CD14-positive monocyte (primary cell): ENCODE measurements around the gene LDHB. TPM values are rescaled to one million over a fixed set of nuclear protein-coding genes. Genes with fewer than 3 reads are reported as not detected.

Source experiments
- DNase-seq, 3 donors: peaks; one replicate each; pipeline ENCODE4 v3.0.0-alpha.2; 2011 to 2022
- H2AFZ ChIP-seq: 2 replicates; pipeline ENCODE4 v1.6.0; 2012; ENCODE audit warnings: mild to moderate bottlenecking, low read depth, low read length, inconsistent platforms; ENCODE audit not compliant: insufficient read depth, poor library complexity, severe bottlenecking
- H3K27ac ChIP-seq, 2 donors: 1 replicate in 1 of 2; 2 replicates in 1 of 2; pipeline ENCODE4 v1.5.1; 2012 to 2013; ENCODE audit warnings: low read length in 2 of 2, control low read depth in 1 of 2, inconsistent platforms in 1 of 2, low read depth in 1 of 2, mild to moderate bottlenecking in 1 of 2
- H3K27me3 ChIP-seq, 2 donors: one replicate each; pipeline versions ENCODE4 v1.6.0 to v1.6.1; 2011 to 2013; ENCODE audit warnings: low read length in 2 of 2; ENCODE audit not compliant: control insufficient read depth in 2 of 2, insufficient read depth in 2 of 2
- H3K36me3 ChIP-seq, 2 donors: replicated peaks in 1 of 2; 1 replicate in 1 of 2; 2 replicates in 1 of 2; pipeline versions ENCODE4 v1.5.1 to v1.6.1; 2012 to 2013; ENCODE audit warnings: low read length in 2 of 2, control low read depth in 1 of 2, inconsistent platforms in 1 of 2, mild to moderate bottlenecking in 1 of 2; ENCODE audit not compliant: insufficient read depth in 2 of 2, control insufficient read depth in 1 of 2
- H3K4me1 ChIP-seq, 2 donors: 1 replicate in 1 of 2; 2 replicates in 1 of 2; pipeline versions ENCODE4 v1.5.1 to v1.6.1; 2012 to 2013; ENCODE audit warnings: low read length in 2 of 2, control low read depth in 1 of 2, inconsistent platforms in 1 of 2, mild to moderate bottlenecking in 1 of 2, moderate library complexity in 1 of 2; ENCODE audit not compliant: insufficient read depth in 2 of 2, control insufficient read depth in 1 of 2
- H3K4me2 ChIP-seq: replicated peaks from 2 replicates; pipeline ENCODE3; 2012; ENCODE audit warnings: low read length, moderate library complexity, mild to moderate bottlenecking; ENCODE audit not compliant: poor library complexity, severe bottlenecking; ENCODE audit errors: extremely low read depth
- H3K4me3 ChIP-seq, 3 experiments: fragments of 200-600 bp in 1 of 3; sonication (generic) in 1 of 3; replicated peaks in 1 of 3; 1 replicate in 2 of 3; 2 replicates in 1 of 3; pipeline ENCODE4 v1.5.1; 2011 to 2013; ENCODE audit warnings: low read length in 3 of 3, mild to moderate bottlenecking in 3 of 3, control low read depth in 2 of 3, low read depth in 2 of 3, inconsistent platforms in 1 of 3, moderate library complexity in 1 of 3
- H3K79me2 ChIP-seq: 2 replicates; pipeline ENCODE4 v1.6.0; 2012; ENCODE audit warnings: mild to moderate bottlenecking, control low read depth, inconsistent platforms, low read length, moderate library complexity; ENCODE audit not compliant: insufficient read depth
- H3K9ac ChIP-seq: 2 replicates; pipeline ENCODE4 v1.6.0; 2017; ENCODE audit warnings: low read length, mild to moderate bottlenecking; ENCODE audit not compliant: insufficient read depth, poor library complexity, severe bottlenecking
- H3K9me3 ChIP-seq, 2 donors: replicated peaks in 1 of 2; 1 replicate in 1 of 2; 2 replicates in 1 of 2; pipeline versions ENCODE4 v1.5.1 to v1.6.1; 2012 to 2013; ENCODE audit warnings: low read length in 2 of 2, control low read depth in 1 of 2; ENCODE audit not compliant: control insufficient read depth in 1 of 2, insufficient read depth in 1 of 2
- H4K20me1 ChIP-seq: 2 replicates; pipeline ENCODE4 v1.6.0; 2012; ENCODE audit warnings: mild to moderate bottlenecking, low read length, control low read depth, moderate library complexity; ENCODE audit not compliant: insufficient read depth
- H3K27ac Mint-ChIP-seq, 7 donors: one replicate each; pipeline ENCODE4 v1.8.0; 2020; ENCODE audit warnings: mild to moderate bottlenecking in 7 of 7, mixed read lengths in 7 of 7, moderate library complexity in 6 of 7, inconsistent platforms in 2 of 7
- H3K27me3 Mint-ChIP-seq, 3 donors: one replicate each; pipeline ENCODE4 v1.8.0; 2021 to 2022; ENCODE audit warnings: low read depth in 3 of 3, mild to moderate bottlenecking in 3 of 3, mixed read lengths in 3 of 3, moderate library complexity in 3 of 3, inconsistent platforms in 1 of 3
- H3K36me3 Mint-ChIP-seq, 2 donors: one replicate each; pipeline ENCODE4 v1.8.0; 2020; ENCODE audit warnings: mixed read lengths in 2 of 2, inconsistent platforms in 1 of 2, mild to moderate bottlenecking in 1 of 2
- H3K4me1 Mint-ChIP-seq: one replicate; pipeline ENCODE4 v1.8.0; 2020; ENCODE audit warnings: mild to moderate bottlenecking, mixed read lengths
- H3K4me3 Mint-ChIP-seq, 2 donors: one replicate each; pipeline ENCODE4 v1.8.0; 2020; ENCODE audit warnings: mild to moderate bottlenecking in 2 of 2, mixed read lengths in 2 of 2, moderate library complexity in 1 of 2
- H3K9me3 Mint-ChIP-seq, 7 donors: one replicate each; pipeline ENCODE4 v1.8.0; 2020 to 2022; ENCODE audit warnings: mixed read lengths in 7 of 7, mild to moderate bottlenecking in 6 of 7, moderate library complexity in 6 of 7, inconsistent platforms in 2 of 7
- CTCF ChIP-seq: fragments of 200-600 bp; IDR thresholded peaks from one replicate; pipeline ENCODE4 v1.8.0; 2022; ENCODE audit warnings: antibody characterized with exemption, mild to moderate bottlenecking
- WGBS: methylation state at CpG from one replicate; pipeline ENCODE4 v1.1.5; 2013; ENCODE audit warnings: missing lambda C conversion rate; ENCODE audit not compliant: insufficient coverage; 5-methylcytosine and 5-hydroxymethylcytosine counted together
- intact Hi-C, 2 donors: fragments of 100-400 bp; cut with micrococcal nuclease; formaldehyde crosslinking; loops; one replicate each; pipeline versions ENCODE4 v1.15.0 to v1.15.1; 2023
- polyA plus RNA-seq, 3 donors: library from polyadenylated mRNA; depleted of rRNA in 1 of 3; unstranded in 2 of 3; stranded (reverse) in 1 of 3; fragments of 300-500 nt in 2 of 3; fragments of >200 nt in 1 of 3; fragmentation: Illumina TruSeq in 2 of 3; gene quantifications; 1 replicate in 2 of 3; 2 replicates in 1 of 3; pipeline ENCODE4 v1.2.3, GENCODE V29; 2012 to 2021

LDHB gene
- polyA plus RNA-seq, 3 donors, result 49.6 to 148 (median 121) TPM

- H3K4me3 Mint-ChIP-seq, result no peak overlapping the region
- no peak overlapping the region for H3K4me2 ChIP-seq
- no peaks in the 10 kb centered on the region for H3K79me2 ChIP-seq
- peaks cover 5 to 22% (median 16%) of the 10 kb centered on the region in 7 donors for H3K9me3 Mint-ChIP-seq
- H3K4me1 ChIP-seq, result peaks cover 0 to 3% of the 10 kb centered on the region in 2 donors
- no peak for DNase-seq
- H4K20me1 ChIP-seq, result no peaks in the 10 kb centered on the region
- H3K36me3 ChIP-seq, result no peaks in the 10 kb centered on the region
- no peaks in the 10 kb centered on the region for H3K36me3 Mint-ChIP-seq
- no peak for TF ChIP-seq CTCF
- no peak overlapping the region for H3K27ac Mint-ChIP-seq
- peaks cover 0 to 2% (median 0%) of the 10 kb centered on the region in 3 donors for H3K27me3 Mint-ChIP-seq
- no peak overlapping the region for H3K27ac ChIP-seq
- H3K4me3 ChIP-seq, result no peak overlapping the region
- no peak overlapping the region for H3K9ac ChIP-seq
- no CpG with 5 or more reads among the region's 2 CpGs for WGBS
- peaks cover 11 to 14% of the 10 kb centered on the region in 2 donors for H3K9me3 ChIP-seq
- H2AFZ ChIP-seq, result no peak overlapping the region
- H3K27me3 ChIP-seq, result no peaks in the 10 kb centered on the region
- peaks cover 5% of the 10 kb centered on the region for H3K4me1 Mint-ChIP-seq
- intact Hi-C loops, result no loop called here
Observed at GRCh38 chr12:21690704-21691368, 33.2 kb upstream of the LDHB start.

GRCh38 chr12:21683115-21683514 lies 25.5 kb upstream of the LDHB start:
- no peaks in the 10 kb centered on the region for H3K36me3 ChIP-seq
- H3K9me3 ChIP-seq, result peaks cover 4 to 8% of the 10 kb centered on the region in 2 donors
- WGBS, result no CpG with 5 or more reads among the region's 3 CpGs
- H3K4me3 Mint-ChIP-seq, result no peak overlapping the region
- no peak overlapping the region for H3K4me3 ChIP-seq
- peaks cover 11% of the 10 kb centered on the region for H3K4me1 Mint-ChIP-seq
- no peak overlapping the region for H3K9ac ChIP-seq
- no peak for TF ChIP-seq CTCF
- no peak overlapping the region for H2AFZ ChIP-seq
- no peak overlapping the region for H3K27ac ChIP-seq
- H3K27ac Mint-ChIP-seq, result no peak overlapping the region
- no peak overlapping the region for H3K4me2 ChIP-seq
- no peaks in the 10 kb centered on the region for H3K79me2 ChIP-seq
- H3K27me3 ChIP-seq, result no peaks in the 10 kb centered on the region
- H3K36me3 Mint-ChIP-seq, result no peaks in the 10 kb centered on the region
- H4K20me1 ChIP-seq, result no peaks in the 10 kb centered on the region
- H3K9me3 Mint-ChIP-seq, result peaks cover 0 to 6% (median 3%) of the 10 kb centered on the region in 7 donors
- peaks cover 1 to 2% (median 2%) of the 10 kb centered on the region in 3 donors for H3K27me3 Mint-ChIP-seq
- intact Hi-C loops, result loop anchor here in 1 of 2 donors (5.0 kb wide), 1 partner anchor 61 kb away; no protein-coding TSS in a partner anchor
- no peak for DNase-seq
- H3K4me1 ChIP-seq, result no peaks in the 10 kb centered on the region
